Neural cell (in vitro differentiated cells): ENCODE measurements around the gene CFAP100.

ENCODE experiments used
- CTCF ChIP-seq: fragments of 450-650 bp; IDR thresholded peaks from 2 replicates; pipeline ENCODE4 v1.5.1; 2014; ENCODE audit warnings: antibody characterized with exemption, mild to moderate bottlenecking, moderate library complexity; ENCODE audit not compliant: poor library complexity, severe bottlenecking
- EP300 ChIP-seq: fragments of 450-650 bp; conservative IDR thresholded peaks from 2 replicates; pipeline ENCODE4 v1.6.1; 2014; ENCODE audit warnings: antibody characterized with exemption, mild to moderate bottlenecking, moderate library complexity; ENCODE audit not compliant: poor library complexity, severe bottlenecking
- EZH2 ChIP-seq: fragments of 200-600, 300-800 bp; shearing (Covaris generic), sonication (generic); IDR thresholded peaks from 2 replicates; pipeline ENCODE4 v1.6.1; 2014; ENCODE audit warnings: antibody characterized with exemption, low read length, borderline replicate concordance, mild to moderate bottlenecking; ENCODE audit not compliant: insufficient read depth, poor library complexity, severe bottlenecking
- POLR2AphosphoS5 ChIP-seq: IDR thresholded peaks from 2 replicates; pipeline ENCODE4 v1.6.1; 2012
- REST ChIP-seq: IDR thresholded peaks from 2 replicates; pipeline ENCODE4 v1.6.1; 2012; ENCODE audit warnings: borderline replicate concordance
- TAF1 ChIP-seq: IDR thresholded peaks from 2 replicates; pipeline ENCODE4 v1.6.1; 2012; ENCODE audit warnings: low read depth

- TF ChIP-seq POLR2AphosphoS5 = no peak
- no peak for TF ChIP-seq CTCF
- TF ChIP-seq EZH2 = no peak
- no peak for TF ChIP-seq TAF1
- TF ChIP-seq REST = no peak
- no peak for TF ChIP-seq EP300
These were observed 38.1 kb upstream of the CFAP100 start for GRCh38 chr3:126356373-126357264.
